Astrocyte of the cerebellum (primary cell): ENCODE results near the gene CAMK1.

Experiments used
- DNase-seq: peaks from one replicate; pipeline ENCODE4 v3.0.0-alpha.2; 2011; ENCODE audit warnings: low read depth
- H3K4me3 ChIP-seq: 2 replicates; pipeline ENCODE4 v1.5.1; 2011; ENCODE audit warnings: mild to moderate bottlenecking, low read depth, low read length, moderate library complexity
- in situ Hi-C: cut with HindIII; loops from 2 replicates; pipeline ENCODE4 v1.10.0; 2017; ENCODE audit warnings: low sequenced_read_pairs
- TF ChIP-seq, protein P1 (sequence below): IDR thresholded peaks from 2 replicates; pipeline ENCODE4 v1.5.1; 2012; ENCODE audit warnings: low read length, low read depth, moderate library complexity, mild to moderate bottlenecking; ENCODE audit errors: missing control alignments

CAMK1 gene

DNA sequence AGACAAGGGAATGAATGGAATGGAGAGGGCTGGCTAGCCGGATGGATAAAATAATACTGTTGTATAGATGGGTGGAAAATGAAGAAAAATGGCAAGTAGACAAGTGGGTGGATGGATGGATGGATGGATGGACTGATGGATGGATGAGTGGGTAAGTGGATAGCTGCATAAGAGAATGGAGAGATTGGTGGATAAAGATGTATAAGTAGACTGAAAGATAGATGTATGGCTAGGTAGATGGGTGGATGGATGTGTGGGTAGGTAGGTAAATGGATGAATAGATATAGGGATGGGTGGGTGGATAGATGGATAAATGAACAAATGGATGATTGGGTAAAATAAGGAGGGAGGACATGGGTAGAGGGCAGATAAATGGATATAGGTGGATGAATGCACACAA, 52.2 kb downstream of the CAMK1 start:
- H3K4me3 ChIP-seq = no peak overlapping the region
- DNase-seq = no peak
- in situ Hi-C loops = no loop called here
- TF ChIP-seq, protein P1, sequence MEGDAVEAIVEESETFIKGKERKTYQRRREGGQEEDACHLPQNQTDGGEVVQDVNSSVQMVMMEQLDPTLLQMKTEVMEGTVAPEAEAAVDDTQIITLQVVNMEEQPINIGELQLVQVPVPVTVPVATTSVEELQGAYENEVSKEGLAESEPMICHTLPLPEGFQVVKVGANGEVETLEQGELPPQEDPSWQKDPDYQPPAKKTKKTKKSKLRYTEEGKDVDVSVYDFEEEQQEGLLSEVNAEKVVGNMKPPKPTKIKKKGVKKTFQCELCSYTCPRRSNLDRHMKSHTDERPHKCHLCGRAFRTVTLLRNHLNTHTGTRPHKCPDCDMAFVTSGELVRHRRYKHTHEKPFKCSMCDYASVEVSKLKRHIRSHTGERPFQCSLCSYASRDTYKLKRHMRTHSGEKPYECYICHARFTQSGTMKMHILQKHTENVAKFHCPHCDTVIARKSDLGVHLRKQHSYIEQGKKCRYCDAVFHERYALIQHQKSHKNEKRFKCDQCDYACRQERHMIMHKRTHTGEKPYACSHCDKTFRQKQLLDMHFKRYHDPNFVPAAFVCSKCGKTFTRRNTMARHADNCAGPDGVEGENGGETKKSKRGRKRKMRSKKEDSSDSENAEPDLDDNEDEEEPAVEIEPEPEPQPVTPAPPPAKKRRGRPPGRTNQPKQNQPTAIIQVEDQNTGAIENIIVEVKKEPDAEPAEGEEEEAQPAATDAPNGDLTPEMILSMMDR = no peak

DNA sequence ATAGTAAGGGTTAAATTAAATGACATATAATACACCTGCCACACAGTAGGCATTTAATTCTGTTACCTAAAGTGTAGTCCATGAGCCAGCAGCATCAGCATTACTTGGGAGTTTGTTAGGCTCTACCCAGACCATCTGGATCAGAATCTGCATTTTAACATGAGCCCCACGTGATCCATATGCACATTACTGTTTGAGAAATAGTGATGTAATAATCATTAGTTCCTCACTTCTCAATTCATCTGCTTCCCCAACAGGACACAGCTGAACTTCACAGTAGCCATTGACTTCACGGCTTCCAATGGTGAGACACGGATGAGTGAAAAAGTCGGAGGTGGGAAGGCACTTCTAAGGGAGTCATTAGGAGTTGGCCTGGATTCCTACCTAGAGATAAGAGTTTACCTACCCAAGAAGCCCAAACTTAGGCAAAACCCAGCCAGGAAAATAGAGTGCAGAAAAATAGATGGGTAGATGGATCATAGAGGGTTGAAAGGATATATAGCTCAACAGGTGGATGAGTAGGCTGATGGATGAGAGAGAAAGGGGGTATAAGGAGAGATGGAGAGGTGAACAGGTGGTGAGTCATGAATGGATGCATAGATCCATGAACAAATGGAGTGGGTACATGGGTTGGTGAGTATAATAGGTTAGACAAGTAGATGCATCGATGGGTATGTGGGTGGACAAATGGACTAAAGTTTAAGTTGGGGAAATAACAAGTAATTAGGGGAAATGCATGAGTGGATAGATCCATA, 52.8 kb downstream of the CAMK1 start:
- TF ChIP-seq, protein P1 = no peak
- DNase-seq = no peak
- no peak overlapping the region for H3K4me3 ChIP-seq
- in situ Hi-C loops = no loop called here

DNA sequence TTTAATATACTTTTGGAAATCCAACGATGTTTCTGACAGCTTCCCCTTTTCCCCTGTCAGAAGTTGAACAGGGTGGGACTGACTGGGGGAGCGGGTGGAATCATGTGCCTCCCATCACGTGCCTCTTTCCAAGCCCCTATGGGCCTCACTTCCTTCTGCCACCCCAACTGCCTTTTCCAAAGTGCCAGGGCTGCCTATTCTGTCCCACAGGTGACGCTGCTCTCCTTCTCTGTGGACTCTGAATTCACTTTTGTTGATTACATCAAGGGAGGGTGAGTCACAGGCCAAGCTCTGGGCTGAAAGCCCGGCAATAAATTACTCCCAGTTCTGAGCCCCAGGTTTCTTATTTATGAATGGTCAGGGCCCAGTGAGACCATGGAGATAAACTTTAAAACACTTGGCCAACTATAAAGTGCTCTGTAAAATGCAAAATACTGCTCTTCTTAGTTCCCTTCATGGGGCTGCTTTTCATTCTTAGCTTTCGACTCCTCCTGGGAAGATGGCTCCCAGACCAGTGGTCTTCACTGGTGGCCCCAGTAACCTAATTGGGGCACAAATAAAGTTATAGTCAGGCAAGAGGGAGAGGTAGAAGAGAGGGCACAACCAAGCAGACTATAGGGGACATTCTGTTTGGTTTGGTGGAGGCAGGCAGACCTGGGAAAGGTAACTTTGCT, 53.8 kb downstream of the CAMK1 start:
- peak; percentile 86 for DNase-seq

GRCh38 chr3:9715136-9715535, 54.6 kb downstream of the CAMK1 start:
- H3K4me3 ChIP-seq = no peak overlapping the region
- TF ChIP-seq, protein P1 = no peak
- in situ Hi-C loops = no loop called here
- DNase-seq = no peak

More for the DNA sequence above, 53.8 kb downstream of the CAMK1 start:
- TF ChIP-seq, protein P1 = peak; percentile 99
- H3K4me3 ChIP-seq = no peak overlapping the region
- in situ Hi-C loops = no loop called here

GRCh38 chr3:9713142-9713541, 56.6 kb downstream of the CAMK1 start:
- TF ChIP-seq, protein P1 = no peak
- in situ Hi-C loops = no loop called here
- no peak for DNase-seq
- no peak overlapping the region for H3K4me3 ChIP-seq

GRCh38 chr3:9712415-9712814, 57.3 kb downstream of the CAMK1 start:
- TF ChIP-seq, protein P1 = no peak
- no peak for DNase-seq
- H3K4me3 ChIP-seq = no peak overlapping the region
- in situ Hi-C loops = no loop called here
